Mucosa of descending colon (tissue), 3 donors: Measurements from ENCODE around the gene TAMALIN. TPM values are rescaled to one million over a fixed set of nuclear protein-coding genes. Genes with fewer than 3 reads are reported as not detected.

Experiments used
- ATAC-seq: fragments of 200-7000 bp; cut with Tn5 transposase; one replicate; pipeline ENCODE4 v1.9.1; 2020; ENCODE audit warnings: mild to moderate bottlenecking, moderate library complexity
- DNase-seq, 3 donors: peaks; one replicate each; pipeline ENCODE4 v3.0.0-alpha.2; 2020
- H3K36me3 ChIP-seq: fragments of 200-600 bp; one replicate; pipeline ENCODE4 v1.8.0; 2021; ENCODE audit warnings: low read depth, mild to moderate bottlenecking
- H3K4me1 ChIP-seq: fragments of 200-600 bp; one replicate; pipeline ENCODE4 v1.8.0; 2021; ENCODE audit warnings: low read depth, mild to moderate bottlenecking
- H3K4me3 ChIP-seq: fragments of 200-600 bp; one replicate; pipeline ENCODE4 v1.8.0; 2021; ENCODE audit warnings: mild to moderate bottlenecking
- H3K9me3 ChIP-seq: fragments of 200-600 bp; one replicate; pipeline ENCODE4 v1.8.0; 2021; ENCODE audit warnings: mild to moderate bottlenecking
- intact Hi-C, 2 donors: fragments of 100-400 bp; cut with DNase I in 1 of 2; cut with micrococcal nuclease in 1 of 2; formaldehyde crosslinking; loops; one replicate each; pipeline versions ENCODE4 v1.11.0 to v1.11.1; 2022; cut with DNase I, micrococcal nuclease
- total RNA-seq, 3 donors: library from RNA; stranded (reverse); fragmentation: NEBNext Ultra II Directional in 2 of 3; extraction: Animal tissue kit (Norgen Biotek cat#: 25700) in 2 of 3; gene quantifications; one replicate each; pipeline versions ENCODE4 v1.2.1 to v1.2.4, GENCODE V29; 2021 to 2023
- TF ChIP-seq, protein P1 (sequence below): fragments of 200-600 bp; IDR thresholded peaks from one replicate; pipeline ENCODE4 v1.8.0; 2022; ENCODE audit warnings: antibody characterized with exemption, mild to moderate bottlenecking
- donor health status: DM: no; HTN: no; CAD: no; lungs with moderate emphysema.
- donor health status: DM: no; HTN: no; CAD: no.
- donor health status: DM: no; HTN: yes; CAD: no.

Gene TAMALIN
- total RNA-seq, 3 donors from 2014 or later, result 9.4 to 19.6 (median 13.8) TPM

DNA sequence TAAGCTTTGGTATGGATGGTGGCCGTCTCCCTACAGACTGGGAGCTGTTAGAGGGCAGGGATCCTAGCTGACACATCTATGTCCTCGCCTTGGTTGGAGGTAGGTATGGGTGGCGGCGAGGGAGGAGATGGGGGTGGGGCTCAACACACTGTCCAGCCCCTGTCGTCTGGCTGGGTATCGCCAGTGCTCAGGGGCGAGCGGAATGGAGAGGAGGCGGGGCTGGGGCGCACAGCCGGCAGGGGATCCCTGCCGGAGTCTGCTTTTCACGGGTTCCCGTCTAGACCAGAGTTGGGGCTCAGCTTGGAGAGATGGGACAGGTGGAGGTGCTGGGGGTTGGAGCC is 16.1 kb downstream of the TAMALIN start:
- intact Hi-C loops, result no loop called here
- TF ChIP-seq, protein P1, sequence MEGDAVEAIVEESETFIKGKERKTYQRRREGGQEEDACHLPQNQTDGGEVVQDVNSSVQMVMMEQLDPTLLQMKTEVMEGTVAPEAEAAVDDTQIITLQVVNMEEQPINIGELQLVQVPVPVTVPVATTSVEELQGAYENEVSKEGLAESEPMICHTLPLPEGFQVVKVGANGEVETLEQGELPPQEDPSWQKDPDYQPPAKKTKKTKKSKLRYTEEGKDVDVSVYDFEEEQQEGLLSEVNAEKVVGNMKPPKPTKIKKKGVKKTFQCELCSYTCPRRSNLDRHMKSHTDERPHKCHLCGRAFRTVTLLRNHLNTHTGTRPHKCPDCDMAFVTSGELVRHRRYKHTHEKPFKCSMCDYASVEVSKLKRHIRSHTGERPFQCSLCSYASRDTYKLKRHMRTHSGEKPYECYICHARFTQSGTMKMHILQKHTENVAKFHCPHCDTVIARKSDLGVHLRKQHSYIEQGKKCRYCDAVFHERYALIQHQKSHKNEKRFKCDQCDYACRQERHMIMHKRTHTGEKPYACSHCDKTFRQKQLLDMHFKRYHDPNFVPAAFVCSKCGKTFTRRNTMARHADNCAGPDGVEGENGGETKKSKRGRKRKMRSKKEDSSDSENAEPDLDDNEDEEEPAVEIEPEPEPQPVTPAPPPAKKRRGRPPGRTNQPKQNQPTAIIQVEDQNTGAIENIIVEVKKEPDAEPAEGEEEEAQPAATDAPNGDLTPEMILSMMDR, result no peak
- peak; percentile 49 to 67 (median 63) for DNase-seq
- H3K4me3 ChIP-seq, result no peak overlapping the region
- no peaks in the 10 kb centered on the region for H3K9me3 ChIP-seq
- peaks cover 21% of the 10 kb centered on the region for H3K4me1 ChIP-seq
- ATAC-seq, result peak; percentile 11
- no peaks in the 10 kb centered on the region for H3K36me3 ChIP-seq

DNA sequence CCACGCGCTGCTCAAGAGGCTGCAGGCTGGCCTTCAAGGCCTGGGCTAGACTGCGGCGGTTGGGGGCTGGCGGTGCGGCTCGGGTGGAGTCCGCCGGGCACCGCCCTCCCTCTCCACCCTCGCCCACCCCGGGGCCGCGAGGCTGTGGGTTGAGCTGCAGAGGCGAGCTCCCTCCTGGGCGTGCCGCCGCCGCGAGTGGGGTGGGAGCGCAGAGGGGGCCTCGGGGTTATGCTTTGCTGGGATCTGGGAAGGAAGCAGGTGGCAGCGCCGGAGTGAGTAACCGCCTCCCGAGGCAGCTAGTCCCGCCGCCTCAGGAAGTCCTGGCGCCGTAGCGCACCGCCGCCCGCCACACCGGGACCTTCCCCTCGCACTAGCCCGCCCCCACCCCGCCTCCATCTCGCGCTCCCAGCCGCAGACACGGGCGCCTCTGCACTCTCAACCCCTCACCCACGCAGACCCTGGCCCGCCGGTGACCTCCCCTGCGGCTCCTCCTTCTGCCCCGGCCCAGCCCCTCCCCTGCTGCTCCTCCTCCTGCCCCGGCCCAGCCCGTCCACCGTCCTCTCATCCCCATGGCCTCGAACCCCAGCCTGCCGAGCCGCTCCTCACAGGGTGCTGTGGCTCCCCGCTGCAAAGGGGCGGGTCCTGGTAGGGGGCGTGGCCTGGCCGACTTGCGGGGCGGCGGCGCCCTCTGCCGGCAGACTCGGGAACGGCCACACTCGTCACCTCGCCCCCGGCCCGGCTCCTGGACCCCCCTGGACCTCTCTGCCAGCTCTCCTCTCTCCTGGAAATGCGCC is 16.6 kb downstream of the TAMALIN start:
- Histone ChIP-seq H3K4me3 (no peak overlapping the region), H3K9me3 (no peaks in the 10 kb centered on the region), H3K4me1 (peaks cover 21% of the 10 kb centered on the region), H3K36me3 (no peaks in the 10 kb centered on the region)
- DNase-seq (peak; percentile 93 to 95 (median 93)), ATAC-seq (peak; percentile 79)
- intact Hi-C loops, result no loop called here
- TF ChIP-seq, protein P1, result peak; percentile 98

DNA sequence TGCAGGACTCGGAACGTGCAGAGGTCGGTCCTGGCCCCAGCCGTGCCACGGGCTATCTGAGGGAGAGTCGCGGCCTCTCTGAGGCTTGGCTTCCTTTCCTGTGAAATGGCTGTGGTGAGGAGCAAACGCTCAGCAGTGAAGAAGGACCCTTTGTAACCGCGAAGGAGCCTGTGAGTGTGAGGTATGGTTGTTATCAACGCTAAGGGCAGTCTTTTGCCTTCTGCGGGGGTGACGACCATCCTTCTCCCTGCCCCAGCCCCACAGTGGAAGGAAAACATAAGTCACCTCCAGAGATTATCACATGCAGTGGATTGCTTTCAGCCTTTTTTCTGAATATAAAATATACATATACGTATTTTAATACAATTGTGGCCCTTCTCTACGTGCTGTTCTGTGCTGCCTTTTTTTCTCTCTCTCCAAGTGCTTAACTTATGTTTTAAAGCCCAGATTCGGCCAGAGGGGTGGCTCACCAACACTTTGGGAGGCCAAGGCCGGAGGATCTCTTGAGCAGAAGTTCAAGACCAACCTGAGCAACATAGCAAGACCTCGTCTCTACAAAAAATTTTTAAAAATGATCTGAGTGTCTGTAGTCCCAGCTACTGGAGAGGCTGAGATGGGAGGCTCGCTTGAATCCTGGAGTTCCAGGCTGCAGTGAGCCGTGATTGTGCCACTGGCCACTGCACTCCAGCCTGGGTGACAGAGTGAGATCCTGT is 17.4 kb downstream of the TAMALIN start:
- Histone ChIP-seq H3K4me3 (no peak overlapping the region), H3K4me1 (peaks cover 21% of the 10 kb centered on the region), H3K36me3 (no peaks in the 10 kb centered on the region), H3K9me3 (no peaks in the 10 kb centered on the region)
- intact Hi-C loops, result no loop called here
- no peak for ATAC-seq
- TF ChIP-seq, protein P1, result no peak
- no peak for DNase-seq

DNA sequence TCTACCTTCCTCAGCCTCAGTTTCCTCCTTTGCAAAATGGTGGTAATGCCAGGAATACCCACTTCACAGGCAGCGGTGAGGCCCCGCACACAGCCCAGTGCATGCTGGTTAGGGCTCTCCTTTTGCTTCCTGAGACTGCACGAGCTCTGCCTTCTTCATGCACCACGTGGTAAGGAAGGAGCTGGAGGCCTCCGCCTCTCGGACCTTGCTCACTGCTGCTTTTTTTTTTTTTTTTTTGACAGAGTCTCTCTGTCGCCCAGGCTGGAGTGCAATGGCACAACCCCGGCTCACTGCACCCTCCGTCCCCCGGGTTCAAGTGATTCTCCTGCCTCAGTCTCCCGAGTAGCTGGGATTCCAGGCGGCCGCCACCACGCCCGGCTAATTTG is 18.1 kb downstream of the TAMALIN start:
- no peak overlapping the region for H3K4me3 ChIP-seq
- no peaks in the 10 kb centered on the region for H3K36me3 ChIP-seq
- TF ChIP-seq, protein P1, result no peak
- peak; percentile 81 to 87 (median 84) for DNase-seq
- no peaks in the 10 kb centered on the region for H3K9me3 ChIP-seq
- peaks cover 21% of the 10 kb centered on the region for H3K4me1 ChIP-seq
- intact Hi-C loops, result loop anchor here (5.0 kb wide), 1 partner anchor 57 kb away; no protein-coding TSS in a partner anchor
- ATAC-seq, result peak; percentile 73

DNA sequence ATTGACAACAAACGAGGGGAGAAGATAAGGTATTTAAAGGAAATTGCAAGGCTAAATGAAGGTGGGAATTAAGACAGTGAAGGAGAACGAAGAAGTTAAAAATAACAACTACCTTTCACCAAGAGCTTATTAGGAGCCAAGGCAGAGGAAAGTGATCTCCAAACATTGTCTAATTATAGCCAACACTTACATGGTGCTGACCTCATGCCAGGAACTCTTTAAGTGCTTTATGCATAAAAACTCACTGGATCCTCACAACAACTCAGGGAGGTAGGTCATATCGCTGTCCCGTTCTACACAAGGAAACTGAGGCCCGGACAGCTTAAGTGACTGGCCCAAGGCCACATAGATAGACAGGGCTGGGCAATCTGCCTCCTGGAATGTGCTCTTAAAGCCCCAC is 19.5 kb downstream of the TAMALIN start:
- no peaks in the 10 kb centered on the region for H3K9me3 ChIP-seq
- intact Hi-C loops, result loop anchor here (5.0 kb wide), 1 partner anchor 56 kb away; no protein-coding TSS in a partner anchor
- H3K36me3 ChIP-seq, result no peaks in the 10 kb centered on the region
- ATAC-seq (no peak), DNase-seq (no peak)
- TF ChIP-seq, protein P1, result no peak
- H3K4me1 ChIP-seq, result peaks cover 21% of the 10 kb centered on the region
- no peak overlapping the region for H3K4me3 ChIP-seq
